ENCODE results near the gene FCER1G. TPM values are rescaled to one million over a fixed set of nuclear protein-coding genes. Genes with fewer than 3 reads are reported as not detected.

FCER1G gene
- total RNA-seq: 5.1 TPM

DNA sequence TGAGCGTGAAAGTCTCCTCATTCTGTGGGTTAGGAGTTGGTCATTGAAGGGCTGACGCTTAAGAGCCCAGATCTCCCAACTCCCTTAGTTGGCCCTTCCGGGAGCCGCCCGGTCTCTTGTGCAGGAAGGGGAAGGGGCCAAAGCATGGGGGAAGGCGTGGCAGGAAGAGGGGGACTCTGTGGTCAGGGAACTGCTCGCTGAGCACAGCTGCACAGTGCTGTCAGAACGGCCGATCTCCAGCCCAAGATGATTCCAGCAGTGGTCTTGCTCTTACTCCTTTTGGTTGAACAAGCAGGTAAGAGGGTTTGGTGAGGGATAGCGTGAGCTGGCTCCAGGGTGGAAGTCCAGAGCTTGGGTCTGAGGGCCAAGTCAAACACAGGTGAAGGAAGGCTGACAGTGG, at the start of gene FCER1G:
TSS of gene FCER1G (plus strand) at position 220 of the 400 bp plus-strand sequence. CDS start at position 247, 27 bp downstream.
- peak in 1 of 3 donors; percentile 42 for DNase-seq (ENCODE audit: low read depth in 2 of 3, low spot score in 2 of 3)

DNA sequence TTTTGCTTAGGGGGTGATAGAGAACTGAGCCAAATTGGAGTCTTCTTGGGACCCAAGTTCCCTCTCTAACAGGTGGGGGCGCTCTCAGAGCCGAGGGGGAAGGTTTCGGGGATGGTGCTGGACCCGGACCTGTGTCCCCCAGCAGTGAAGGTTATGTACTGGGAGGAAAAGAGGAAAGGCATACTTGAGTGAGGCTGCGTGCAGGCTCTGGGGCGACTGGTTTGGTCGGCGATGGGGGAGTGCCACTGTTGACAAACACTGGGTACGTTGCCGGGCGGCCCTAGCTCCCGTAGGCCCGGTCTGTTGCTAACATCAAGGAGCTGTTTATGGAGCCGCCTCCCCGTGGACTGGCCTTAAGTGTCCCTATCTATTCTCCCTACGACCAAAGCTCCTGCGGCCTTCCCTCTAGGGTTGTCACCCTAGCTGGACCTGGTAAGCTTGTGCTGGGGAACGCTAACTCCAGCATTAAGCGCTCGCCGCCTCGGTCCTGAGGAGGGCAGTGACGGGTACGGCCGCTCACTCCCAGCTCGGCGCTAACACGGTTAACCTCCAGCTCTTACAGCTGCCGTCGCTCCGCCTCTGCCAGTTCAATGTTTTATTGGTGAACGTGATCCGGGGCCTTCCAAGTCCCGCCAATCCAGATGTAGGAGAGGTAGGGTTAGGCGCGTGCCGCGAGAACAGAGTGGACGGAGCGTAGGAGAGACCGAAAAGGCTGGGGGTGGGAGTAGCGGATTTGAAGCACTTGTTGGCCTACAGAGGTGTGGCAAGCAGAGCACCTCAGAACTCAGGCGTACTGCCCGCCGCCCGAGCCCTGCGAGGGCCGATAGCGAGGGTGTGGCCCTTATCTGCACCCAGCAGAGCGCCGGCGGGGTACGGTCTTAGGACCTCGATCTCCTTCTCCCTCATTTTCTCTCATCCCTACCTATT, 49.1 kb upstream of the FCER1G start, which contains the start of gene PPOX:
TSS of gene PPOX (plus strand) at position 685 of the 927 bp plus-strand sequence. CDS start 422 bp downstream, outside the sequence.
- DNase-seq (ENCODE audit: low read depth in 2 of 3, low spot score in 2 of 3): peak; percentile 86 to 98 (median 96)

DNA sequence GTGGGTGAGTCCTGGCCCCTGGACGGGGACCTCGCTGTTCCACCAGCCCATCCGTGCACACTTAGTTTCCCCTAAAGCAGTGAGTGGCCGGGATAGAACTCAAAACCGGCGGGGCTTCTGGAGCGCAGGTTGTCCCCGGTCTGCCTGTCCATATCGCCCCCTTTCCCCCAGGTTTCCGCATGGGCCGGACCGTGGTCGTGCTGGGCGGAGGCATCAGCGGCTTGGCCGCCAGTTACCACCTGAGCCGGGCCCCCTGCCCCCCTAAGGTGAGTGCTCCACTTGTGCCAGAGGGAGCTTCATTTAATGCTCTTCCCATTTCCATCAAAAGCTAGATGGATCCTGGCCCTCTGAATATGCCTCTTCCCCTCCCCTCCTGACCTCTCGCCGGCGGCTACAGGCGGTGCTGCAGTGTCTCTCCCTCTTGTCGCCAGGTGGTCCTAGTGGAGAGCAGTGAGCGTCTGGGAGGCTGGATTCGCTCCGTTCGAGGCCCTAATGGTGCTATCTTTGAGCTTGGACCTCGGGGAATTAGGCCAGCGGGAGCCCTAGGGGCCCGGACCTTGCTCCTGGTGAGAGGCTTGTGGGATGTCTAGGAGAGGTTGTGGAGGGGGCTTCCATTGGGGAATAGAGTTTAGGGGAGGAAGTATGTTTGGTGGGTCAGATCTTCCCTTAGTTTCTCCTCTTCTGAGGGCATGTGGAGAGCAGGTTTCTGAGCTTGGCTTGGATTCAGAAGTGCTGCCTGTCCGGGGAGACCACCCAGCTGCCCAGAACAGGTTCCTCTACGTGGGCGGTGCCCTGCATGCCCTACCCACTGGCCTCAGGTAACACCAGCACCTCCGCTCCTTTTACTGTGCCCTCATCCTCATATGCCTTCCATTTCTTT, 48.2 kb upstream of the FCER1G start:
- peak in 1 of 3 donors; percentile 23 for DNase-seq (ENCODE audit: low read depth in 2 of 3, low spot score in 2 of 3)

DNA sequence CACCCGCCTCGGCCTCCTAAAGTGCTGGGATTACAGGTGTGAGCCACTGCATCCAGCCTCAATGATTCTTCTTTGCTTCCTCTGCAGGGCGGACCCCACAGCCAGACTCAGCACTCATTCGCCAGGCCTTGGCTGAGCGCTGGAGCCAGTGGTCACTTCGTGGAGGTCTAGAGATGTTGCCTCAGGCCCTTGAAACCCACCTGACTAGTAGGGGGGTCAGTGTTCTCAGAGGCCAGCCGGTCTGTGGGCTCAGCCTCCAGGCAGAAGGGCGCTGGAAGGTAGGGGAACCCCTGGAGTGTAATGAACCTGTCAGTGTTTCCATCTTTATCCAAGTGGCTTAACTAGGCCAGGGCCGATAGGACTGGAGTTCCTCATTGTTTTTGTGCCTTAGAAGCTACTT, 46.2 kb upstream of the FCER1G start:
- no peak for DNase-seq (ENCODE audit: low read depth in 2 of 3, low spot score in 2 of 3)

DNA sequence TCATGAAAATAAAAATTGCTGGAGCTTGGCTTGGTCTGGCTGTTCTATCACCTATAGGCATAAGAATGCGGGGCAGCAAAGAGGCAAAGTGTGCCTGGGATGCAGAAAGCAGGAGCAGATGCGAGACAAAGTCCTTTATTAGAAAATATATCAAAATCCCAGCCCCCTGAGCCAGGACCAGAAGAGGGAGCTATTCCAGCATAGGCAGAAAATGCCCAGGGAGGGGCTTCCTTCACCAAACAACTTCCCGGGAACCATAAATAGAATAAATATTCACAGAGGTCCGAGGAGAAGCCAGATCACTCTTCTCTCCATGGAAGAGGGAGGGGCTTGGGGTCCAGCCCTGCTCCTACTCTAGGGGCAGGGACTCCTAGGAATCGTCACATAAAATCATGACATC, 43.9 kb upstream of the FCER1G start:
- DNase-seq (ENCODE audit: low read depth in 2 of 3, low spot score in 2 of 3): no peak

DNA sequence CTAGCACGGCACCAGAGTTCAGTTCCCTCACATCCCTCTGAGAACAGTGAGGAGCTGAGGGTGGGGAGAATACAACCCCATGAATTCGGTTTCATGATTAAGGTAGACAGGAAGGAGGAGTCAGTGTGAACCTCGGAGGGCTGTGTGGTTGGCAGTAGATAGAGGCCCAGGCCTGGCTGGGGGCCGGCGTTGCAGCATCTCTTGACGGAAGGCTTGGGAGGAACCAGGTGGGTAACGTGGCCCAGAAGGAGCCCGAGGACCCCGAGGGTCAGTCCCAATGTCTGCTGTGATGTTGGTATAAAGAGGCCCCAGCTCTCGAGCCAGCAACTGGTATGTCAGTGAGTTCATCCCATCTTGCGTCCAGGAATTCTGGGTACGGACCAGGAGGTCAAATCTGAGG, 43.4 kb upstream of the FCER1G start:
- no peak for DNase-seq (ENCODE audit: low read depth in 2 of 3, low spot score in 2 of 3)

DNA sequence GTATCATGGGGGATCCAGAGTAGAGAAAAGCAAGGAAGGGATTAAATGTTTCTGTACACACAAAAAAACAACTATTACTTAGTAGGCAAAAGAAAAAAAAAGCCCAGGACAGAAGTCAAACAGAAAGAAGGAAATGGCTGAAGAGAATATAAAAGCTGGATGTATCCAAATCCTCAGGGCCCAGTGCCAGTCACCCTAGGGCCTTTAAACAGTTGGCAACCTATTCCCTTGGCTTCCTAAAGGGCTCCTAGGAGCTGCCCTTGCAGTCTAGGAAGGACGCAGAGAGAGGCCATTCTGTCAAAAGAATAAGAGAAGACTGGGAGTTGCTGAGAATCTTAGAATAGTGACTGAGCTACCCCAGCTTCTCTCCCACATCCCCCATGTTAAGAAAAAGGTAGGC, 42.7 kb upstream of the FCER1G start:
- no peak for DNase-seq (ENCODE audit: low read depth in 2 of 3, low spot score in 2 of 3)

DNA sequence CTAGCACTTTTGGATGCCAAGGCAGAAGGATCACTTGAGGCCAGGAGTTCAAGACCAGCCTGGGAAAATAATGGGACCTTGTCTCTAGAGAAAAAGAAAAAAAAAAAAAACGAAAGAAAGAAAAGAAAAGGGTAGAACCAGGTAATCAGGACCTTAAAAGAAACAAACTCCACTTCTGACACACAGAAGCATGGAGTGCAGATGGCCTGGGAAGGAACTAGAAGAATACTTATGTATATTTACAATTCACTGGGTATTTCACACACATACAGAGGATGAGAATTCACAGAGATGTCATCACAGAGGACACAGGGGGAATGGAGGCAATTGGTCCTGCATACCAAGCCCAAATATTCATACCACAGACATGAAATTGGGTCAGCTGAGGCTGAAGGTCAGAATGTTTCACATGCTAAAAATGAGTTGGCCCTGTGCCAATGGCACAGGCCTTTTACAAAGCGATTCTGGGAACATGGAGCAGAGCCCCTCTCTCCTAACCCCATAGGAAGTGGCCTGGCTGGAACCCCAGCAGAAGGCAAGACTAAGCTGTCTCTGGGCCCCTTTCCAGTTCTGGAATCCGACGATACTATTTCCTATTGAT, 42.2 kb upstream of the FCER1G start:
- DNase-seq (ENCODE audit: low read depth in 2 of 3, low spot score in 2 of 3): no peak

DNA sequence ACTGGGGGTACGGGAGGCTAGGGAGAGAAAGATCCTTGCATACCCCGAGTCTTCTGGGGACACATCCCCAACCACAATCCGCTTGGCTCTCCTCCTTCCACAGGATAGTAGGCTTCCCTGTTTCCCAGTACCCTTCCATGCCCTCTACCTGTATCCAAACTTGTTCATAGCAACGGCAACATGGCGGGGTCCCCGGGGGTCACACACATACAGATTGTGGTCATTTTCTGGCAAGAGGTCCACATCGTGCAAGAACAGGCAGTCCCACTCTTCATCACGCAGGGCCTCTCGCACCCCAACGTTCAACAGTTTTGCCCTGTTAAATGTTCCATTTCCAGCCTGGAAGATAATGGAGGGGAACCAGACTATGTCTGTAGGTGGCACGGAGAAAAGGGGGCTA, 41.4 kb upstream of the FCER1G start:
- no peak for DNase-seq (ENCODE audit: low read depth in 2 of 3, low spot score in 2 of 3)

DNA sequence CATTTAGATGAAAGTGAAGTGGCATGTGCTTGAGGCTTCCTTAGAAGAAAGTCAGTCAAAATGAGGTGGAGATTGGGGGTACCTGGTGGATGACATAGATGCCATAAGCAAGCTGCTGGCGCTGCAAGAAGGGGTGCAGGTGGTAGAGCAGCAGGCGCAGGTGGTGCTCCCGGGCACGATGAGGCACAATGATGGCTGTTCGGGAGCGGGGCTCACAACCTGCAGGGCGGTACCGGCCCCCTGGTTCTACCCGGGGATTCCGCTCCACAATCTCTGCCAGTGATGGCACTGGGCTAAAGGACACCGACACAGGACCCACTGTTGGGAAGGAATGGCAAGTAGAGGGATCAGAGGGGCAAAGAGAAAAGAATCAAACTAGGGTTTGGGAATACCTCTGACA, 40.2 kb upstream of the FCER1G start:
- DNase-seq (ENCODE audit: low read depth in 2 of 3, low spot score in 2 of 3): no peak

DNA sequence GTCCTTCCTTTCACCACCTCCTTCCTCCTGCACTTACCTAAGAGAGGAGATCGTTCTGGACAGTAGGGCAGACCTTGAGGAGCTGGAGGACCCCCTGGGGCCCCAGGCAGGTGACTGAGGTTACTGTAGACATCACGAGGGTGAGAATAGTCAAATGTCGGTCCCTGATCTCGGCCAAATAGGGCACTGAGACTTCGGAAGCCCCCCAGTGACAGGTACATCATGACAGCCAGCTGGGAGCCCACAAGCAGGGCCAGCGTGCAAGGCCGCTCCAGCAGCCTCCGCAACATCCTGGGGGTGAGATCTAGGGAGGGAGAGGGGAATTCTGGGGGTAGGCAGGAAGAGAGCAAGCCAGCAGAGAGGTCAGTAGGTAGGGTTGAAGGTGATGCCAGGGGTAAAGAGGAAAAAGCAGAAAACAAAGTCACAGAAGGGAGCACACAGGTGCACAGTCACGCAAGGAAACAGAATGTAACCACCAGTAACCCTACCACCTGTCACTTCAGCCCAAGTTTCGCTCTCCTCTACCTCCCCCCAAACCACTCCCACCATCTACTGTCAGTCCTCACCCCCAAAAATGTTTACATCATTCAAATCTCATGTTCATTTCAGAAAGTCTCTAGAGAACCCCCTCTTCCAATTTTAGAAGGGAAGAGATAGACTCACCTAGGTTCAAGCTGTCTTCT, 39.2 kb upstream of the FCER1G start:
- DNase-seq (ENCODE audit: low read depth in 2 of 3, low spot score in 2 of 3): no peak

DNA sequence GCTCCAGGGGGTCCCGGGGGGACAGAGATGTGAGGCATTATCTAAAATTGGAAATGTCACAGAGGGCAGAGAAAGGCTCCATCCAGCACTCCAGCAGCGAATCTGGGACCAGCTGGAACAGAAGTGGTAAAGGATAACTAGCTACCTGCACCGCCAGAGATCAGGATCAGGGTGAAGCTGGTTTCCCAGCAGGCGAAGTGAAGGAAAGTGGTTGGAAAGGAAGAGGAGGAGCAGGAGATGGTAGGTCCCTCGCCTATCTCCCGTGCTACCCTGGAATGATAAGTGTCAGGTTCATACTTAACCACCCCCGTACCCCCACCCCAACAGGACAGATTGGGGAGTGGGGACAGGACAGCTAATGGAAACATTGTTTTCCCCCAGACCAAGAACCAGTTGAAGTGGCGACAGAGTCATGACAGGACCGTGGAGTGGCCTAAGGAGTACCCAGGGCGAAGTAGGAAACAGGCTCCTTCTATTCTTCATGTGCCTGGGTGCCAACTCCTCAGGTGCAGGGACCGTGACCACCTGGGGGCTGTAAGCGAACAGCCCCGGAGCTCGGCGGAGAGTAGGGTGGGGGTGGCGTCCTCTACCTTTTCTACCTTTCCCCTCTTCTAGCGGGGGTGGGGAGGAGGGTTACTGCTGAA, 38.5 kb upstream of the FCER1G start:
- no peak for DNase-seq (ENCODE audit: low read depth in 2 of 3, low spot score in 2 of 3)

DNA sequence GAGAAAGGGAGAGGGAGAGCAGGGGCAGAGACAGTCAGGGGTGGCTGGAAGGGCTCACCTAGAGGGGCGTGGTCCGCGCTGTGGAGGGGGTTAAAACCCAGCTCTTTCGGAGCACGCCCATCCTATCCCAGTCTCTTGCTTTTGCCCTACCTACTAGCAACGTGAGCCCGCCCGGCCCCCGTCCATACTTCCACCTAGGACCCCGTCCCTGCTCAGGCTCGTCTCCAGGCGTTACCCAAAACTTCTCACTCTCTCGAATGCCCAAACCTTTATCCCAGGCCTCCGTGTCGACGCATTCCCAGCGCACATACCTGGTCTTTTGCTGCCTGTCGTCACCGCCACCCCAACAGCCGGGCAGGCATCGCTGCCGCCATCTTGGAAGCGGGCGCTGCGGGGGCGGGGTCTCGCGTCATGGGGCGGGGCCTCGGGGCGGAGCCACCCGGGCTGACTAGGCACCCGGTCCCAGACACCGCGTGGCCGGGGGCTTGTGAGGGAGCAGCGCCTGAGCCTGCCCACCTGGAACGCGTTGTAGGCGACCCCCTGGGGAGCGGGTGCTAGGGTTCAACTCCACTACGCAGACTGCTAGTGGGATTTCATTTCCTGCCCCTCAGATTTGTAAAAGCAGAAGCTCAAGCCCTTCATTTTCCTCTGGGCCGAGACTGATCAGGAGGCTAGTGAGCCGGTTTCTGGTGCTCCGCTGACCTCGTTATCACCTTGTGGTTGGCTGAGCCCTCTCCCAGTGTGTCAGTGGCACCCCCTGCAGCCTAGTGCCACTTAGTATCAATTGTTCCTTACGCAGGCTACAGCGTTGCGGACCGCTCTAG, 37.8 kb upstream of the FCER1G start, which contains the start of gene B4GALT3:
TSS of gene B4GALT3 (minus strand) at position 396 of the 824 bp plus-strand sequence. CDS start 1,447 bp downstream, outside the sequence.
- peak; percentile 81 to 87 (median 86) for DNase-seq (ENCODE audit: low read depth in 2 of 3, low spot score in 2 of 3)

DNA sequence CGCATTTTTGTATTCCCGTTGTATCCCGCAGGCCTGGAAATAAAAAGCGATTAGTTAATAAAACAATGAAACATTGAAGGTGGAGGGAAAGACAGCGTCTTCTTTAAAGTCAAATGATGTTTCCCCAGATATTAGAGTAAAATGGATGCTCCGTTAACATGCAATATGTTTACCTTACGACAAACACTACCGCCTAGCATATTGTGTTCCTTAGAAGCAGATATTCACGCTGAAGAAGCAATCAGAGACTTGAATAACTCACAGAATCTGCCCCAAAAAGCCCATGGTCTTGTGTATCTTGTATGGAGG, 37.2 kb upstream of the FCER1G start:
- no peak for DNase-seq (ENCODE audit: low read depth in 2 of 3, low spot score in 2 of 3)

DNA sequence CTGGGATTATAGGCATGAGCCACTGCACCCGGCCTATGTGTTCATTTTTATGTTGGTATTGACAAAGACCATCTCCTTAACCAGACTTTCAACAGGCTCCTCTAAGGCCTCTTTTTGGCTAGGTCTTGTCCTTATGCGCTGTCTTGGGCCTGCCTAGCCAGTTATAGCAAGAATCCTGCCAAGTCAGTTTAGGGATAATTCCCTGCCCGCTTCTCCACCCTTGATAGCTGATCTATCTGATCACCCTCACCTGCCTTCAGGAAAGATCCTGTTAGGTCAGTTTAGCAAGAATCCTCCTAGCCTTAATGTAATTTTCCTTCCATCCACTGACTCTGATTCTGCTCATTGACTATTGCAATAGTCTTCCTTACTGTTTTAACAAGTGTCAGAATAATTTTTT, 35.4 kb upstream of the FCER1G start:
- DNase-seq (ENCODE audit: low read depth in 2 of 3, low spot score in 2 of 3): no peak

DNA sequence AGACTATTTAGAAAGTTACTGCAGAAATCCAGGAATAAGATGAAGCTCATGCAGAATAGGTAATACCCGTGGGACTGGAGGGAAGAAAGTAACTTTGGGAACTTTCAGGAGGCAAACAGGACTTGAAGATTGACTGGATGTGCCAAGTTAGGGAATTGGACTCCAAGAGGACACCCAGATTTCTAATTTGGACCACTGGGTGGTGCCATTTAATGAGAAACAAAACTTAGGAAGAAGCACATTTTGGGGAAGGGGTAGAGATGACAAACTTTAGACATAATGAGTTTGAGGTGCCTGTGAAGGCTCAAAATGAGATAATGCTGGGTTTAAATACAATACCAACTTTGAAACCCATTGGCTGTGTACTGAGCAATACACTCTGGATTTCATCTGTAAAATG, 34.5 kb upstream of the FCER1G start:
- DNase-seq (ENCODE audit: low read depth in 2 of 3, low spot score in 2 of 3): peak in 1 of 3 donors; percentile 54

DNA sequence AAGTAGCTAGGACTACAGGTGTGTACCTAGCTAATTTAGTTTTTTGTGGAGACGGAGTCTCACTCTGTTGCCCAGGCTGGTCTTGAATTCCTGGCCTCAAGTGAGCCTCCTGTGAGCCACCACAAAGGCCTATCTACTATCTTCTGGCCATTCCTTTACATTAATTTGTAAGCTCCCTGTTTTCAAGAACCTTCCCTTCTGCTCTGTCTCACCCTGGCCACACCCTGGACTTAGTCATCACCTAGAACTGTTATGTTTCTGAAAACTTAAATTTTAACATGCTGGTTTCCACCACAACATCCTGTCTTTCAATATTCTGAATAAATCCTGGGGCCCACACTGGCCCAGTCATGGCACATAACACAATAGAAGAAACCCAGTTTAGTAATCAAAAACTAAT, 32.9 kb upstream of the FCER1G start:
- DNase-seq (ENCODE audit: low read depth in 2 of 3, low spot score in 2 of 3): peak in 1 of 3 donors; percentile 36

DNA sequence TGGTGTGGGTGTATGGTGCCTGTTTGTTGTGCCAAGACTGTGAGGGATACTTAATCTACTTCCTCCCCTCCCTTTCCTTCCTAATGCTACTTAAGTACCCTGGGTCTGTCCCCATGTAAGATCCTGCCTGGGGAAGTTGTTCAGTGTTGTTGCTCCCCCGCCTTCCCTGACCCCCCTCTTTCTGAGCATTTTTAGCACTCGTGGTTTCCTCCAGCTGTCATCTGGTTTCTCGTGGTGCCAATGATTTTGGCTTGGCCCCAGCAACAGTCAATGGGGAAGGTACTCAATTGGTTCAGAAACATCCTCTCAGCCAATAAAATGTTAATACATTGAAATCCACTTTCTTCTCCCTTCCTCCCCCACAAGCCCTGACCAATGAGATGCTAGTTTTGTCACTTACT, 29.8 kb upstream of the FCER1G start:
- peak; percentile 54 to 99 (median 95) for DNase-seq (ENCODE audit: low read depth in 2 of 3, low spot score in 2 of 3)

DNA sequence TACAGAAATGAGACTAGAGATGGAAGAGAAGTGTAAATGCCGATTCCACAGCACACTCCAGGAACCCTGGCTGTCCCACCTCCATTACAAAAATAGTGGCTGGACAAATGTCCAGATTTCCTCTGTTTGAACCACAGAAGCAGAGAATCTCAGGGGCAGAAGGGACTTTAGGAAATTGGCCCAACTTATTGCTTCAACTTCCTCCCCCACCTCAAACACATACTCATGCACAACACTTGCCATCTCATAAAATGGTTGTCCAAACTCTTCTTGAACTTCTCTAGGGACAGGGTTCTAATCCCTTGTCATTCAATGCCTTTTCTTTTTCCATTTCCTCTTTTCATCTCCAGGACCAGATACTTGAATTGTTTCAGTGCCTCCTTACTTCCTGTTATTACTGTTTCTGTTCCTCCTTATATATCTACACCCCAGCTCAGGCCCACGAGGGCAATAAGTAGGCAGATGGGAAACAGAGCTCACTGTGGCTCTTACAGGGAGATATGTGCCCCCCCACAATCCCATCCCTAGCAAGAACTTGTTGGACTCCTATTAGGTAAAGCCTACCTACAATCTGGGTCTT, 29.3 kb upstream of the FCER1G start:
- peak in 1 of 3 donors; percentile 45 for DNase-seq (ENCODE audit: low read depth in 2 of 3, low spot score in 2 of 3)

Data from hematopoietic multipotent progenitor cell (in vitro differentiated cells).